ENCODE measurements around the gene MEIOB.

The MEIOB gene

GRCh38 chr16:1828645-1829410 lies 43.1 kb downstream of the MEIOB start:
- no peak for DNase-seq

- peak; percentile 95 for DNase-seq
These were observed 45.0 kb downstream of the MEIOB start, which contains the start of the genes FAHD1 and HAGH for GRCh38 chr16:1826691-1827573. TSS of gene FAHD1 (plus strand) at chr16:1827206. CDS start at chr16:1827239, 33 bp downstream. TSS of gene HAGH (minus strand) at chr16:1826825. CDS start at chr16:1826787, 38 bp downstream.

GRCh38 chr16:1825864-1826690 lies 45.9 kb downstream of the MEIOB start:
- DNase-seq, result no peak

GRCh38 chr16:1825381-1825863 lies 46.5 kb downstream of the MEIOB start:
- no peak for DNase-seq

GRCh38 chr16:1823821-1824220 lies 48.1 kb downstream of the MEIOB start:
- no peak for DNase-seq

- DNase-seq, result no peak
These were observed 49.2 kb downstream of the MEIOB start for GRCh38 chr16:1822801-1823200.

- no peak for DNase-seq
These were observed 49.9 kb downstream of the MEIOB start for GRCh38 chr16:1821861-1822611.

GRCh38 chr16:1820946-1821290 lies 51.0 kb downstream of the MEIOB start:
- no peak for DNase-seq

GRCh38 chr16:1820096-1820945 lies 51.6 kb downstream of the MEIOB start:
- no peak for DNase-seq

- no peak for DNase-seq
These were observed 52.4 kb downstream of the MEIOB start for GRCh38 chr16:1819611-1820010.

- DNase-seq, result no peak
These were observed 53.0 kb downstream of the MEIOB start for GRCh38 chr16:1818873-1819525.

GRCh38 chr16:1818204-1818872 lies 53.6 kb downstream of the MEIOB start:
- no peak for DNase-seq

GRCh38 chr16:1817716-1818115 lies 54.2 kb downstream of the MEIOB start:
- DNase-seq, result no peak

- DNase-seq, result no peak
These were observed 54.7 kb downstream of the MEIOB start for GRCh38 chr16:1817276-1817589.

- no peak for DNase-seq
These were observed 55.3 kb downstream of the MEIOB start for GRCh38 chr16:1816396-1817275.

GRCh38 chr16:1815461-1815860 lies 56.5 kb downstream of the MEIOB start:
- no peak for DNase-seq

- no peak for DNase-seq
These were observed 59.2 kb downstream of the MEIOB start for GRCh38 chr16:1812732-1813163.

- no peak for DNase-seq
These were observed 61.4 kb downstream of the MEIOB start for GRCh38 chr16:1810536-1810935.

- DNase-seq, result no peak
These were observed 61.9 kb downstream of the MEIOB start for GRCh38 chr16:1810106-1810505.

All from cortex of kidney (tissue), 1 donor.